Endothelial cell of umbilical vein (primary cell): ENCODE measurements around the gene HDAC9.

Experiments used
- CTCF ChIP-seq, 2 donors: IDR thresholded peaks; 1 replicate in 1 of 2; 2 replicates in 1 of 2; pipeline ENCODE4 v1.5.1; 2011; ENCODE audit warnings: low read length in 2 of 2, mild to moderate bottlenecking in 2 of 2, moderate library complexity in 2 of 2, control low read depth in 1 of 2, inconsistent platforms in 1 of 2, low read depth in 1 of 2; ENCODE audit not compliant: insufficient read depth in 1 of 2; ENCODE audit errors: extremely low read depth in 1 of 2
- EZH2 ChIP-seq: IDR thresholded peaks from 2 replicates; pipeline ENCODE4 v1.6.1; 2012; ENCODE audit warnings: borderline replicate concordance, low read depth, mild to moderate bottlenecking, moderate library complexity, low read length, inconsistent platforms; ENCODE audit not compliant: severe bottlenecking
- FOS ChIP-seq: IDR thresholded peaks from 2 replicates; pipeline ENCODE4 v1.6.1; 2011; ENCODE audit warnings: mild to moderate bottlenecking, low read length, moderate library complexity, borderline replicate concordance; ENCODE audit not compliant: insufficient read depth
- GATA2 ChIP-seq: IDR thresholded peaks from 2 replicates; pipeline ENCODE4 v1.7.0; 2011; ENCODE audit warnings: low read depth, mild to moderate bottlenecking, moderate library complexity, mixed read lengths, low read length; ENCODE audit not compliant: insufficient read length, insufficient read depth
- JUN ChIP-seq: IDR thresholded peaks from 2 replicates; pipeline ENCODE4 v1.6.1; 2011; ENCODE audit warnings: borderline replicate concordance, low read depth; ENCODE audit not compliant: insufficient read length, insufficient read depth
- MAX ChIP-seq: IDR thresholded peaks from 2 replicates; pipeline ENCODE4 v1.6.1; 2011; ENCODE audit not compliant: insufficient read depth, insufficient read length
- MYC ChIP-seq: IDR thresholded peaks from one replicate; pipeline ENCODE4 v1.6.1; 2011; ENCODE audit warnings: mild to moderate bottlenecking, low read depth, low read length
- POLR2A ChIP-seq: IDR thresholded peaks from 2 replicates; pipeline ENCODE4 v1.6.1; 2012; ENCODE audit warnings: low read depth, mild to moderate bottlenecking, control low read depth, low read length
- POLR2AphosphoS5 ChIP-seq: IDR thresholded peaks from 2 replicates; pipeline ENCODE4 v1.6.1; 2012; ENCODE audit warnings: low read depth, mild to moderate bottlenecking, control low read depth, low read length, moderate library complexity; ENCODE audit not compliant: insufficient read depth

DNA sequence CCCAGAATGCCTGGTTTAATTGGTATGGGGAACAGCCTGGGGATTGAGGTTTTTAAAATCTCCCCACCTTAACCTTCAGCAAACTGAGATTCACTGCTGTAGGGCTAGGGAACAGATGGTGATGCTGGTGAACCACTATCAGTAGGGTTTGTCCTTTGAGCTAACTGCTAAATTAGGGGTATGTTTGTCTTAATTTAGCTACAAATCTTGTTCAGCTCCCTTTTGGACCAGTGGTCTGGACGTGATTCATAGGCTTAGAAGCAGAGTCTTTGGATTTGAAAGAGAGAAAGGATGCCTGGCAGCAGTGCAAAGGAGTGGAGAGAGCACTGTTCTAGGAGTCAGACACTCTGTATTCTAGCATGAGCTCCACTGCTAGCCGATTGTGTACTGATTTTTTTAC lies 2.8 kb downstream of the HDAC9 start:
- TF ChIP-seq CTCF (IDR thresholded peaks at IDR 0.05; ENCODE audit: extremely low read depth in 1 of 2, insufficient read depth in 1 of 2, low read depth in 1 of 2, low read length in 2 of 2) (no peak), POLR2A (no peak), FOS (no peak), POLR2AphosphoS5 (no peak), JUN (no peak), MYC (no peak), MAX (no peak), EZH2 (no peak), GATA2 (no peak)
